AG04449 (cell line): ENCODE data around the gene PPP1R13B.

ENCODE experiments used
- CTCF ChIA-PET: fragments of 350-600 bp; formaldehyde crosslinking; extraction: SDS; loops from one replicate; lab custom pipeline; 2021; ENCODE audit warnings: antibody characterized with exemption; lab: Yijun Ruan, JAX
- POLR2A ChIA-PET: fragments of 400-600, 350-600 bp; formaldehyde crosslinking; extraction: SDS; loops from one replicate; lab custom pipeline; 2020; ENCODE audit warnings: antibody characterized with exemption, inconsistent platforms; lab: Yijun Ruan, JAX
- DNase-seq: peaks from one replicate; pipeline ENCODE4 v3.0.0-alpha.2; 2010; ENCODE audit warnings: low read depth, low spot score
- H3K4me3 ChIP-seq: 2 replicates; pipeline ENCODE4 v1.5.1; 2011; ENCODE audit warnings: low read depth, mild to moderate bottlenecking, control low read depth, low read length
- TF ChIP-seq, protein P1 (sequence below): IDR thresholded peaks from one replicate; pipeline ENCODE4 v1.5.1; 2011; ENCODE audit warnings: mild to moderate bottlenecking, moderate library complexity, low read length, control low read depth, inconsistent platforms; ENCODE audit not compliant: insufficient read depth; ENCODE audit errors: missing control alignments

PPP1R13B gene

DNA sequence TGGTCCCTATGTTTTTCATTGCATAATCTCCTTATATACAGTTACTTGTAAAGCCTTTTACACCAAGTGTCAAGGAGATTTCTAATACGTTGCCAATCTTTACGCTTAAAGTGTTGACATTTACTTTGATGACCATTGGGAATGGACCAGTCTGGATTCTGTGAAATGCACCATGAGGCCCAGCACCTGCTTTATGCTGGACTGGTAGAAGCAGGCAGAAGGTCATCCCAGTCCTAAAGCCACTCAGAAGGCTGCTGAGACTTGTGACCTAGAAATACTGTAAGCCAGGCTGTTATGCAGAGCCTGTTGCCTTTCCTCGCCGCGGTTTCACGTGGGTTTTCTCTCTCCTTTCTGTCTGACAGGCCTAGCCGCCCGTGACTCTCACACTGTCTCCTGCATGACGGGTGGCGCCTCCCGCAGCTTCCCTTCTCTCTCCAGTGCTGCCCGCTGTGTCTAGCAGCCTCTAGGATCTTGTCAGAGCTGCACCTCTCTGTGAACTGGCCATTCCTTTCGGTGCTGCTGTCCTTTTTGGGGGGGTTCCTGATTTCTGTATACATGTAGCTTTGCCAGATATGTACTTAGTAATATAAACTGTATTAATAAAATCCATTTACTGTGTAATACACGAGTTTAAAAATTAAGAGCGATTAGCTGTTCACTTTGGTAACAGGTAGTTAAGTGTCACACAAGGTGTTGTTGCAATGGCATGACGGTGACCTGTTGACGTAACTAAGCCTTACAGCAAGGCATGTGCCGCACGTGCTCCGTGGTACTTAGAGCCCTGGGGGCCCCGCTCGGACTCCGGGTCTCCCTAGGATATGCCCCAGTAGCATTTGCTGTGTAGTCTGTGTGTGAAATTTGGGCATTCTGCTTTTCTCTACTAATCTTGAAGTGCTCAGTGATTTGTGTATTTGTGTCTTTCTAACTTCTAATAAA lies 161.8 kb downstream of the PPP1R13B start:
- ChIA-PET POLR2A (interaction anchor here (1.1 kb wide), 1 partner anchor 22 kb away, joined by 4 read pairs; no protein-coding TSS in a partner anchor), CTCF (interaction anchor here (0.9 to 1.8 kb wide), 4 partner anchors 8 to 29 kb away, joined by 3 to 5 read pairs (median 4); no protein-coding TSS in a partner anchor)
- no peak overlapping the region for H3K4me3 ChIP-seq
- DNase-seq, result no peak
- TF ChIP-seq, protein P1, sequence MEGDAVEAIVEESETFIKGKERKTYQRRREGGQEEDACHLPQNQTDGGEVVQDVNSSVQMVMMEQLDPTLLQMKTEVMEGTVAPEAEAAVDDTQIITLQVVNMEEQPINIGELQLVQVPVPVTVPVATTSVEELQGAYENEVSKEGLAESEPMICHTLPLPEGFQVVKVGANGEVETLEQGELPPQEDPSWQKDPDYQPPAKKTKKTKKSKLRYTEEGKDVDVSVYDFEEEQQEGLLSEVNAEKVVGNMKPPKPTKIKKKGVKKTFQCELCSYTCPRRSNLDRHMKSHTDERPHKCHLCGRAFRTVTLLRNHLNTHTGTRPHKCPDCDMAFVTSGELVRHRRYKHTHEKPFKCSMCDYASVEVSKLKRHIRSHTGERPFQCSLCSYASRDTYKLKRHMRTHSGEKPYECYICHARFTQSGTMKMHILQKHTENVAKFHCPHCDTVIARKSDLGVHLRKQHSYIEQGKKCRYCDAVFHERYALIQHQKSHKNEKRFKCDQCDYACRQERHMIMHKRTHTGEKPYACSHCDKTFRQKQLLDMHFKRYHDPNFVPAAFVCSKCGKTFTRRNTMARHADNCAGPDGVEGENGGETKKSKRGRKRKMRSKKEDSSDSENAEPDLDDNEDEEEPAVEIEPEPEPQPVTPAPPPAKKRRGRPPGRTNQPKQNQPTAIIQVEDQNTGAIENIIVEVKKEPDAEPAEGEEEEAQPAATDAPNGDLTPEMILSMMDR, result no peak

DNA sequence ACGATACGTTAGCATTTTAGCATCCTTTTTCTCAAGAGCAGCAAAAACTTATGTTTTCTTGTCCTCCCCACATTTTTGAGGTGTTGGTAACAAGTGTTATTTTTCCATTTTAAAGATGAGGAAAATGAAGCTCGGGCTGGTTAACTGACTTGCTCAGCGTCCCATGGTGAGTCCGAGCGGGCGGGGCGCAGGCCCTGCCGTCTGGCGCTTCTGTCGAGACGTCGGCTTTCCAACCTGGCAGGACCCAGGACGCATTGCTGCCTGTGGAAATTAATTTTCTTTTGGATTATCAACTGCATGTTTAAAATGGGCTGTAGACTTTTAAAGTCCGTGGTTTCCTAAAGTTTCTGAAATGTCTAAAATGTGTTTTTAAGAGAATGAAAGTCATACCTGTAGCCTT lies 162.5 kb downstream of the PPP1R13B start:
- TF ChIP-seq, protein P1, result no peak
- ChIA-PET POLR2A (no interaction called here), CTCF (interaction anchor here (1.6 kb wide), 1 partner anchor 9 kb away, joined by 4 read pairs; no protein-coding TSS in a partner anchor)

DNA sequence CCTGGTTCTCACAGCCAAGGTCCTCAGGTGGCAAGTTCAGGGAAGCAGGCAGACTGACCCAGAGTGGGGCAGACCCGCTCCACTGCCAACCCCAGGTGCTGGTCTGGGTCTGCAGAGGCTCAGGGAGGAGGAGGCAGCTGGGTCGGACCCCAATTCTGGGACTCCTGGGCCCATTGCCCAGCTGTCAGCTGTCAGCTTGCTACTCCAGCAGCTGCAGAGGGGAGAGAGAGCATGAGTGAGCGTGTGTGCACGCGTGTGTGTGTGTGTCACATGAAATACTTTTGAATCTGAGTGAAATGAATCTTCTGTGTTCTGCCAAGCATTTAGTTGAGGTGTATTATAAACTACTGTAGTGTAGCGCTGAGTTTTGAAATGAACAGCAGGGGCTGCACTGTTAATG lies 162.9 kb downstream of the PPP1R13B start:
- ChIA-PET POLR2A (no interaction called here), CTCF (interaction anchor here (1.6 kb wide), 1 partner anchor 10 kb away, joined by 4 read pairs; no protein-coding TSS in a partner anchor)
- no peak for DNase-seq
- H3K4me3 ChIP-seq, result no peak overlapping the region
- TF ChIP-seq, protein P1, result no peak

More for the DNA sequence above, 162.5 kb downstream of the PPP1R13B start:
- no peak overlapping the region for H3K4me3 ChIP-seq
- DNase-seq, result no peak
